ENCODE measurements around the gene REG4.
"Not testable (repeated sequence)": the region's sequence is repeated elsewhere in the genome, so short reads cannot be mapped to it uniquely, and the experiment has no call there.

The REG4 gene

GRCh38 chr1:119797606-119798005, 13.7 kb downstream of the REG4 start:
- TF ChIP-seq Cebpa-rat (IDR thresholded peaks at IDR 0.05) = no peak
- Histone ChIP-seq H3K36me3 (no peaks in the 10 kb centered on the region), H4K20me1 (no peaks in the 10 kb centered on the region), H3K9me3 (replicated peaks in 1 of 11) (no peaks in the 10 kb centered on the region), H3K9ac (no peak overlapping the region), H3K4me1 (peaks cover 0 to 6% (median 0%) of the 10 kb centered on the region in 10 experiments; a peak in 1 of 20 replicates), H3K4me3 (no peak overlapping the region), H3K27me3 (no peaks in the 10 kb centered on the region), H3K4me2 (no peak overlapping the region), H3K27ac (no peak overlapping the region)

- H4K20me1 ChIP-seq = no peaks in the 10 kb centered on the region
- peaks cover 0 to 6% (median 0%) of the 10 kb centered on the region in 10 experiments; a peak in 1 of 20 replicates for H3K4me1 ChIP-seq
- no peaks in the 10 kb centered on the region for H3K9me3 ChIP-seq (replicated peaks in 1 of 11)
- no peak overlapping the region for H3K4me3 ChIP-seq
- no peaks in the 10 kb centered on the region for H3K27me3 ChIP-seq
- H3K27ac ChIP-seq = no peak overlapping the region
- no peak overlapping the region for H3K4me2 ChIP-seq
- no peak overlapping the region for H3K9ac ChIP-seq
- no peaks in the 10 kb centered on the region for H3K36me3 ChIP-seq
- no peak for TF ChIP-seq Cebpa-rat (IDR thresholded peaks at IDR 0.05)
These were observed 14.1 kb downstream of the REG4 start for GRCh38 chr1:119797162-119797561.

- TF ChIP-seq Cebpa-rat (IDR thresholded peaks at IDR 0.05) = no peak
- no peaks in the 10 kb centered on the region for H3K27me3 ChIP-seq
- H3K27ac ChIP-seq = no peak overlapping the region
These were observed 15.7 kb downstream of the REG4 start for GRCh38 chr1:119795261-119796200.

GRCh38 chr1:119794876-119795240, 16.4 kb downstream of the REG4 start:
- TF ChIP-seq Cebpa-rat (IDR thresholded peaks at IDR 0.05) = no peak
- no peaks in the 10 kb centered on the region for H4K20me1 ChIP-seq
- no peak overlapping the region for H3K4me3 ChIP-seq
- H3K4me2 ChIP-seq = no peak overlapping the region
- peaks cover 0 to 6% (median 0%) of the 10 kb centered on the region in 10 experiments; a peak in 1 of 20 replicates for H3K4me1 ChIP-seq
- H3K27me3 ChIP-seq = no peaks in the 10 kb centered on the region
- H3K27ac ChIP-seq = no peak overlapping the region
- no peaks in the 10 kb centered on the region for H3K9me3 ChIP-seq (replicated peaks in 1 of 11)
- no peaks in the 10 kb centered on the region for H3K36me3 ChIP-seq
- H3K9ac ChIP-seq = no peak overlapping the region

More at GRCh38 chr1:119795261-119796200, 15.7 kb downstream of the REG4 start:
- Histone ChIP-seq H3K36me3 (no peaks in the 10 kb centered on the region), H3K4me1 (peaks cover 0 to 6% (median 0%) of the 10 kb centered on the region in 10 experiments; a peak in 1 of 20 replicates), H3K4me3 (no peak overlapping the region), H4K20me1 (no peaks in the 10 kb centered on the region), H3K9me3 (replicated peaks in 1 of 11) (no peaks in the 10 kb centered on the region), H3K4me2 (no peak overlapping the region), H3K9ac (no peak overlapping the region)

GRCh38 chr1:119794230-119794875, 16.9 kb downstream of the REG4 start:
- Histone ChIP-seq H3K36me3 (no peaks in the 10 kb centered on the region), H4K20me1 (no peaks in the 10 kb centered on the region), H3K27me3 (no peaks in the 10 kb centered on the region), H3K4me2 (no peak overlapping the region), H3K9me3 (replicated peaks in 1 of 11) (no peaks in the 10 kb centered on the region), H3K4me1 (peaks cover 0 to under 1% (median 0%) of the 10 kb centered on the region in 10 experiments; a peak in 1 of 20 replicates), H3K4me3 (no peak overlapping the region), H3K9ac (no peak overlapping the region), H3K27ac (no peak overlapping the region)
- TF ChIP-seq Cebpa-rat (IDR thresholded peaks at IDR 0.05) = no peak

GRCh38 chr1:119791377-119791776, 19.9 kb downstream of the REG4 start:
- H3K27ac ChIP-seq = no peak overlapping the region
- H3K9me3 ChIP-seq (replicated peaks in 1 of 11) = no peaks in the 10 kb centered on the region
- H3K36me3 ChIP-seq = no peaks in the 10 kb centered on the region
- H3K4me1 ChIP-seq = peaks cover 0 to 4% (median 0%) of the 10 kb centered on the region in 10 experiments; a peak in 1 of 20 replicates
- no peak overlapping the region for H3K4me2 ChIP-seq
- H3K27me3 ChIP-seq = no peaks in the 10 kb centered on the region
- no peak for TF ChIP-seq Cebpa-rat (IDR thresholded peaks at IDR 0.05)
- H4K20me1 ChIP-seq = no peaks in the 10 kb centered on the region
- H3K4me3 ChIP-seq = no peak overlapping the region
- no peak overlapping the region for H3K9ac ChIP-seq

GRCh38 chr1:119790451-119791198, 20.6 kb downstream of the REG4 start:
- Histone ChIP-seq H3K27me3 (no peaks in the 10 kb centered on the region), H3K4me1 (peaks cover 0 to 4% (median 0%) of the 10 kb centered on the region in 10 experiments; a peak in 2 of 20 replicates), H4K20me1 (no peaks in the 10 kb centered on the region), H3K9me3 (replicated peaks in 1 of 11) (no peaks in the 10 kb centered on the region), H3K36me3 (no peaks in the 10 kb centered on the region), H3K27ac (no peak overlapping the region), H3K4me3 (no peak overlapping the region), H3K4me2 (no peak overlapping the region), H3K9ac (no peak overlapping the region)
- TF ChIP-seq Cebpa-rat (IDR thresholded peaks at IDR 0.05) = no peak

GRCh38 chr1:119787776-119788175, 23.5 kb downstream of the REG4 start:
- Histone ChIP-seq H4K20me1 (no peaks in the 10 kb centered on the region), H3K4me1 (peaks cover 0 to 28% (median 14%) of the 10 kb centered on the region in 10 experiments; a peak in 12 of 20 replicates), H3K9me3 (replicated peaks in 1 of 11) (no peaks in the 10 kb centered on the region), H3K27me3 (no peaks in the 10 kb centered on the region), H3K9ac (no peak overlapping the region), H3K4me3 (no peak overlapping the region), H3K4me2 (no peak overlapping the region), H3K27ac (no peak overlapping the region), H3K36me3 (no peaks in the 10 kb centered on the region)
- no peak for TF ChIP-seq Cebpa-rat (IDR thresholded peaks at IDR 0.05)

- H3K4me3 ChIP-seq; H3K4me2 ChIP-seq; H3K9me3 ChIP-seq (replicated peaks in 1 of 11); H3K36me3 ChIP-seq; H3K27me3 ChIP-seq; H3K9ac ChIP-seq; H4K20me1 ChIP-seq; H3K27ac ChIP-seq: not testable (repeated sequence)
- H3K4me1 ChIP-seq = peaks cover 0 to 28% (median 14%) of the 10 kb centered on the region in 10 experiments; a peak in 12 of 20 replicates
These were observed 24.7 kb downstream of the REG4 start for GRCh38 chr1:119786473-119787050.

- not testable (repeated sequence) for H3K9me3 ChIP-seq (replicated peaks in 1 of 11); H3K9ac ChIP-seq; H3K27me3 ChIP-seq; H3K36me3 ChIP-seq; H3K4me3 ChIP-seq; H4K20me1 ChIP-seq; H3K4me2 ChIP-seq; H3K27ac ChIP-seq
- H3K4me1 ChIP-seq = peaks cover 0 to 28% (median 14%) of the 10 kb centered on the region in 10 experiments; a peak in 12 of 20 replicates
These were observed 25.2 kb downstream of the REG4 start for GRCh38 chr1:119786046-119786445.
